Measurements from ENCODE around the gene FHDC1. TPM values are rescaled to one million over a fixed set of nuclear protein-coding genes. Genes with fewer than 3 reads are reported as not detected.
A peak's percentile ranks its signal among the peaks of the same experiment; 100 is the strongest.

Gene FHDC1
- total and polyA plus RNA-seq, 10 of the 15 experiments (the other 5 are each of a cell fraction or from before 2014, with no cell fraction given) = 0.04 to 0.12 (median 0.06) TPM; not detected in 3

DNA sequence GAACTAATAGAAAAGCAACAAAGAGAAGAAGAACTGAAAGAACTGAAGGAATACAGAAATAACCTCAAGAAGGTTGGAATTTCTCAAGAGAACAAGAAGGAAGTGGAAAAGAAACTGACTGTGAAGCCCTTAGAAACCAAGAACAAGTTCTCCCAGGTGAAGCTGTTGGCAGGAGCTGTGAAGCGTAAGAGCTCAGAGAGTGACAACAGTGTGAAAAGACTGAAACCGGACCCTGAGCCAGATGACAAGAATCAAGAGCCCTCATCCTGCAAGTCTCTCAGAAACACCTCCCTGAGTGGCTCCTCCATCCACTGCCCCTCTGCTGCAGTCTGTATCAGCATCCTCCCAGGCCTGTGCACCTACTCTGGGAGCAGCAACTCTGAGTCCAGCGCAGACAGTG, 8.4 kb upstream of the FHDC1 start (continued):
- TF ChIP-seq NR2C2 (IDR thresholded peaks at IDR 0.05; ENCODE audit: borderline replicate concordance, control insufficient read depth, insufficient read length, low read depth) = no peak

DNA sequence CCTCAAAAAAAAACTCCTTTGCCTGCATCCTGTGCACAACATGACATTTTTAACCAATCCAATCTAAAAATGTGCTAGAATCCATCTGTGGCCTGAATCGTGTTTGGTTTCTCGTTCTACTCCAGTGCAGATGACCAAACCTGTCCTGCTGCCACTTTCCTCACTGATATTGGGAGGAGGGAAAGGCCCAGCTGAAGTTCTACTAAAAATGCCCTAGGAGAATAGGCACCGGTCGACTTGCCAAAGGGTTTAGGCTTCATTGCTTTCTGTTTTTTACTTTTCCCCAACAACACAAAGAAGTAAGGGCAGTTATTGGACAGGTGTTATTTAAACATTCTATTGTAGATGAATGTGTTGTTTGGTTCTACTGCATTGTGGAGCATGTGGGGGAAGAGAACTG, 7.8 kb upstream of the FHDC1 start:
- no peak overlapping the region for H3K4me2 ChIP-seq (ENCODE audit: control insufficient read depth, insufficient read depth)
- no peaks in the 10 kb centered on the region for H3K36me3 ChIP-seq (ENCODE audit: control insufficient read depth in 2 of 2, insufficient read depth in 2 of 2, low read length in 1 of 2)
- FAIRE-seq (peak; percentile 41), ATAC-seq (no peak), DNase-seq (ENCODE audit: low read depth, low spot score) (no peak)
- BruUV-seq (replicated peaks) = no TSS peak
- WGBS (ENCODE audit: insufficient coverage, insufficient replicate concordance, low lambda C conversion rate, missing lambda C conversion rate) = 90% methylated on average over 4 of the region's 4 CpGs
- H3K27ac ChIP-seq (ENCODE audit: control insufficient read depth, insufficient read depth) = no peak overlapping the region
- ChIA-PET RAD21 (ENCODE audit: unreplicated experiment) (no interaction called here), POLR2A (no interaction called here), SMC1A (ENCODE audit: uncharacterized antibody, unreplicated experiment) (no interaction called here), CTCF (interaction anchor here (1.4 kb wide), 1 partner anchor 200 kb away, joined by 3 read pairs; no protein-coding TSS in a partner anchor)
- intact Hi-C loops (cut with micrococcal nuclease; ENCODE audit: unreplicated experiment) = no loop called here
- in situ Hi-C loops (cut with MboI) = no loop called here
- no peaks in the 10 kb centered on the region for H3K79me2 ChIP-seq (ENCODE audit: control insufficient read depth, insufficient read depth, low read length)
- no peak overlapping the region for H3K9ac ChIP-seq (ENCODE audit: control insufficient read depth, insufficient read depth, low read length)
- H3K4me1 ChIP-seq (ENCODE audit: control insufficient read depth, insufficient read depth, low read length) = peaks cover 6% of the 10 kb centered on the region; the same call in 1 of the 2 replicates
- no peaks in the 10 kb centered on the region for H3K27me3 ChIP-seq (replicated peaks in 1 of 2; ENCODE audit: control insufficient read depth in 2 of 2, insufficient read depth in 2 of 2, low read length in 1 of 2)
- no peak overlapping the region for H3K4me3 ChIP-seq
- no peaks in the 10 kb centered on the region for H3K9me3 ChIP-seq (replicated peaks; ENCODE audit: control insufficient read depth, insufficient read depth, low read length)
- no peaks in the 10 kb centered on the region for H4K20me1 ChIP-seq (ENCODE audit: control insufficient read depth, insufficient read depth)
- H2AFZ ChIP-seq (ENCODE audit: control insufficient read depth, low read depth, low read length) = no peak overlapping the region
- no peak for TF ChIP-seq CBFB (IDR thresholded peaks at IDR 0.05; ENCODE audit: low read depth)
- no peak for TF ChIP-seq TCF7 (IDR thresholded peaks at IDR 0.05; ENCODE audit: borderline replicate concordance)
- no peak for TF ChIP-seq DPF2 (IDR thresholded peaks at IDR 0.05)
- TF ChIP-seq SPI1 (IDR thresholded peaks at IDR 0.05; ENCODE audit: borderline replicate concordance, insufficient read depth, low read depth, low read length) = no peak
- no peak for TF ChIP-seq NFYA (IDR thresholded peaks at IDR 0.05; ENCODE audit: borderline replicate concordance, low read depth, low read length)
- no peak for TF ChIP-seq POU2F2 (IDR thresholded peaks at IDR 0.05; ENCODE audit: borderline replicate concordance, low read depth, low read length)
- no peak for TF ChIP-seq CHD4 (IDR thresholded peaks at IDR 0.05)
- no peak for TF ChIP-seq SP1 (IDR thresholded peaks at IDR 0.05; ENCODE audit: low read depth, low read length)
- TF ChIP-seq FOXM1 (IDR thresholded peaks at IDR 0.05; ENCODE audit: low read depth, low read length) = no peak
- TF ChIP-seq, protein P1, sequence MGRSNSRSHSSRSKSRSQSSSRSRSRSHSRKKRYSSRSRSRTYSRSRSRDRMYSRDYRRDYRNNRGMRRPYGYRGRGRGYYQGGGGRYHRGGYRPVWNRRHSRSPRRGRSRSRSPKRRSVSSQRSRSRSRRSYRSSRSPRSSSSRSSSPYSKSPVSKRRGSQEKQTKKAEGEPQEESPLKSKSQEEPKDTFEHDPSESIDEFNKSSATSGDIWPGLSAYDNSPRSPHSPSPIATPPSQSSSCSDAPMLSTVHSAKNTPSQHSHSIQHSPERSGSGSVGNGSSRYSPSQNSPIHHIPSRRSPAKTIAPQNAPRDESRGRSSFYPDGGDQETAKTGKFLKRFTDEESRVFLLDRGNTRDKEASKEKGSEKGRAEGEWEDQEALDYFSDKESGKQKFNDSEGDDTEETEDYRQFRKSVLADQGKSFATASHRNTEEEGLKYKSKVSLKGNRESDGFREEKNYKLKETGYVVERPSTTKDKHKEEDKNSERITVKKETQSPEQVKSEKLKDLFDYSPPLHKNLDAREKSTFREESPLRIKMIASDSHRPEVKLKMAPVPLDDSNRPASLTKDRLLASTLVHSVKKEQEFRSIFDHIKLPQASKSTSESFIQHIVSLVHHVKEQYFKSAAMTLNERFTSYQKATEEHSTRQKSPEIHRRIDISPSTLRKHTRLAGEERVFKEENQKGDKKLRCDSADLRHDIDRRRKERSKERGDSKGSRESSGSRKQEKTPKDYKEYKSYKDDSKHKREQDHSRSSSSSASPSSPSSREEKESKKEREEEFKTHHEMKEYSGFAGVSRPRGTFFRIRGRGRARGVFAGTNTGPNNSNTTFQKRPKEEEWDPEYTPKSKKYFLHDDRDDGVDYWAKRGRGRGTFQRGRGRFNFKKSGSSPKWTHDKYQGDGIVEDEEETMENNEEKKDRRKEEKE (IDR thresholded peaks at IDR 0.05) = no peak
- no peak for TF ChIP-seq CREB1 (IDR thresholded peaks at IDR 0.05; ENCODE audit: low read depth)
